Caco-2 (cell line): ENCODE measurements around the gene APEH. TPM values are rescaled to one million over a fixed set of nuclear protein-coding genes. Genes with fewer than 3 reads are reported as not detected.

ENCODE experiments used
- BruUV-seq: library from RNA; stranded (reverse); fragments of 400-500 nt; replicated peaks from 2 replicates; lab custom pipeline; 2021; lab: Mats Ljungman, UMichigan
- CTCF ChIA-PET: fragments of 300-600 bp; sonication (Branson Sonifier 250); formaldehyde crosslinking; loops from one replicate; lab custom pipeline; 2022; ENCODE audit warnings: antibody characterized with exemption; lab: Charles Lee
- POLR2A ChIA-PET: fragments of 300-600 bp; sonication (Branson Sonifier 250); formaldehyde crosslinking; loops from one replicate; lab custom pipeline; 2022; ENCODE audit warnings: antibody characterized with exemption; lab: Charles Lee
- DNase-seq, 2 experiments: peaks; one replicate each; pipeline versions ENCODE4 v3.0.0 to v3.0.0-alpha.2; 2020 to 2022
- H3K27me3 ChIP-seq: replicated peaks from 2 replicates; pipeline ENCODE4 v1.6.0; 2011; ENCODE audit warnings: low read length; ENCODE audit not compliant: control insufficient read depth, insufficient read depth
- H3K36me3 ChIP-seq: 2 replicates; pipeline ENCODE4 v1.5.1; 2011; ENCODE audit warnings: low read length; ENCODE audit not compliant: control insufficient read depth, insufficient read depth
- H3K4me1 ChIP-seq: fragments of 250-450 bp; sonication (Bioruptor Pico); 2 replicates; pipeline ENCODE4 v1.5.1; 2020; ENCODE audit warnings: mild to moderate bottlenecking
- H3K4me3 ChIP-seq: 2 replicates; pipeline ENCODE4 v1.5.1; 2011; ENCODE audit warnings: low read depth, mild to moderate bottlenecking, control low read depth, low read length
- H3K9me3 ChIP-seq: fragments of 250-450 bp; sonication (Bioruptor Pico); 2 replicates; pipeline ENCODE4 v1.5.1; 2020; ENCODE audit warnings: mild to moderate bottlenecking, moderate library complexity
- H3K27ac Mint-ChIP-seq: one replicate; pipeline ENCODE4 v1.8.0; 2022; ENCODE audit warnings: mixed read lengths; ENCODE audit not compliant: unreplicated experiment
- H3K27me3 Mint-ChIP-seq: one replicate; pipeline ENCODE4 v1.8.0; 2022; ENCODE audit warnings: mixed read lengths; ENCODE audit not compliant: insufficient read depth, unreplicated experiment
- H3K36me3 Mint-ChIP-seq: one replicate; pipeline ENCODE4 v1.8.0; 2022; ENCODE audit warnings: mild to moderate bottlenecking, mixed read lengths; ENCODE audit not compliant: insufficient read depth, unreplicated experiment
- H3K4me1 Mint-ChIP-seq: one replicate; pipeline ENCODE4 v1.8.0; 2022; ENCODE audit warnings: low read depth, mixed read lengths; ENCODE audit not compliant: unreplicated experiment
- H3K4me3 Mint-ChIP-seq: one replicate; pipeline ENCODE4 v1.8.0; 2022; ENCODE audit warnings: mild to moderate bottlenecking, moderate library complexity, mixed read lengths; ENCODE audit not compliant: unreplicated experiment
- H3K9me3 Mint-ChIP-seq: one replicate; pipeline ENCODE4 v1.8.0; 2022; ENCODE audit warnings: mixed read lengths; ENCODE audit not compliant: unreplicated experiment
- intact Hi-C: fragments of 100-400 bp; cut with micrococcal nuclease; formaldehyde crosslinking; loops from one replicate; pipeline ENCODE4 v1.10.0; 2022; ENCODE audit not compliant: unreplicated experiment
- total RNA-seq: library from RNA; stranded (reverse); gene quantifications from 2 replicates; pipeline ENCODE4 v1.2.3, GENCODE V29; 2022
- TF ChIP-seq, protein P1 (sequence below), 2 experiments: fragments of 200-600 bp in 1 of 2; IDR thresholded peaks; 1 replicate in 1 of 2; 2 replicates in 1 of 2; pipeline versions ENCODE4 v1.5.1 to v1.8.0; 2011 to 2022; ENCODE audit warnings: antibody characterized with exemption in 1 of 2, control low read depth in 1 of 2, inconsistent platforms in 1 of 2, low read depth in 1 of 2, low read length in 1 of 2, mild to moderate bottlenecking in 1 of 2, moderate library complexity in 1 of 2; ENCODE audit not compliant: insufficient read depth in 1 of 2, severe bottlenecking in 1 of 2, unreplicated experiment in 1 of 2

The APEH gene
- total RNA-seq, 1 experiment from 2014 or later, result 236 TPM

DNA sequence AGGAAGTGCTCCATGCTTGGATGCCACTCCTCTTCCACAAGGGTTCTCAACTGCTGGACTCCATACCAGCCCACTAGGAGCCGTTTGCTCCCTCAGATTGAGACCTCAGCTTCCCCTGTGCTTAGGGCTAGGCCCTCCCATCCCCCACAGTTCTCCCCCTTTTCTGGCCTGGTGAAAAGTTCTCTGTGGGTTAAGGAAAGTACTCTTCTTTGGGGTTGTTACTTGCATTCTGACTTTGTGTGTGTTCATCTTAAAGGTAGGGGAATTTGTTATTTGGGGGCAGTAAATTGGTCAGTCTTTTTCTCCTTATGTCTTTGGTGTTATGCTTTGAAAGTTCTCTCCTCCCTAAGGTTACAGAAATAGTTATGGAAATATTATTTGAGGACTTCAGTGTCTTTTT lies 24.0 kb upstream of the APEH start:
- no TSS peak for BruUV-seq
- peaks cover 6% of the 10 kb centered on the region for H3K36me3 Mint-ChIP-seq
- Histone ChIP-seq H3K9me3 (no peaks in the 10 kb centered on the region), H3K4me1 (no peaks in the 10 kb centered on the region), H3K27me3 (no peaks in the 10 kb centered on the region), H3K36me3 (no peaks in the 10 kb centered on the region), H3K4me3 (no peak overlapping the region)
- no peak for DNase-seq
- no peak overlapping the region for H3K27ac Mint-ChIP-seq
- H3K9me3 Mint-ChIP-seq, result no peaks in the 10 kb centered on the region
- no peak overlapping the region for H3K4me3 Mint-ChIP-seq
- no peaks in the 10 kb centered on the region for H3K4me1 Mint-ChIP-seq
- no peaks in the 10 kb centered on the region for H3K27me3 Mint-ChIP-seq
- ChIA-PET POLR2A (no interaction called here), CTCF (no interaction called here)
- TF ChIP-seq, protein P1, sequence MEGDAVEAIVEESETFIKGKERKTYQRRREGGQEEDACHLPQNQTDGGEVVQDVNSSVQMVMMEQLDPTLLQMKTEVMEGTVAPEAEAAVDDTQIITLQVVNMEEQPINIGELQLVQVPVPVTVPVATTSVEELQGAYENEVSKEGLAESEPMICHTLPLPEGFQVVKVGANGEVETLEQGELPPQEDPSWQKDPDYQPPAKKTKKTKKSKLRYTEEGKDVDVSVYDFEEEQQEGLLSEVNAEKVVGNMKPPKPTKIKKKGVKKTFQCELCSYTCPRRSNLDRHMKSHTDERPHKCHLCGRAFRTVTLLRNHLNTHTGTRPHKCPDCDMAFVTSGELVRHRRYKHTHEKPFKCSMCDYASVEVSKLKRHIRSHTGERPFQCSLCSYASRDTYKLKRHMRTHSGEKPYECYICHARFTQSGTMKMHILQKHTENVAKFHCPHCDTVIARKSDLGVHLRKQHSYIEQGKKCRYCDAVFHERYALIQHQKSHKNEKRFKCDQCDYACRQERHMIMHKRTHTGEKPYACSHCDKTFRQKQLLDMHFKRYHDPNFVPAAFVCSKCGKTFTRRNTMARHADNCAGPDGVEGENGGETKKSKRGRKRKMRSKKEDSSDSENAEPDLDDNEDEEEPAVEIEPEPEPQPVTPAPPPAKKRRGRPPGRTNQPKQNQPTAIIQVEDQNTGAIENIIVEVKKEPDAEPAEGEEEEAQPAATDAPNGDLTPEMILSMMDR (IDR thresholded peaks at IDR 0.05; ENCODE audit: insufficient read depth in 1 of 2, low read depth in 1 of 2, low read length in 1 of 2, severe bottlenecking in 1 of 2, unreplicated experiment in 1 of 2), result no peak
- intact Hi-C loops, result no loop called here

DNA sequence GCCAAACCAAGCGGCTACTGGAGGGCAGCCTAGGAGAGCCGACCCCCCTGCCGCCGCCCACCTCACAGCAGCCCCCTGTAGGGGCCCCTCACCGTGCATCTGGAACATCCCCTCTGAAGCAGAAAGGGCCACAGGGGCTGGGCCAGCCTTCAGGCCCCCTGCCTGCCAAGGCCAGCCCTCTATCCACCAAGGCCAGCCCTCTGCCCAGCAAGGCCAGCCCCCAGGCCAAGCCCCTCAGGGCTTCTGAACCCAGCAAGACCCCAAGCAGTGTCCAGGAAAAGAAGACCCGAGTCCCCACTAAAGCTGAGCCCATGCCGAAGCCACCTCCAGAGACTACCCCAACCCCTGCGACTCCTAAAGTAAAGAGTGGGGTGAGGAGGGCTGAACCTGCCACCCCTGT lies 23.5 kb upstream of the APEH start:
- Mint-ChIP-seq H3K27me3 (no peaks in the 10 kb centered on the region), H3K4me3 (no peak overlapping the region), H3K4me1 (no peaks in the 10 kb centered on the region), H3K27ac (no peak overlapping the region), H3K9me3 (no peaks in the 10 kb centered on the region), H3K36me3 (peaks cover 6% of the 10 kb centered on the region)
- Histone ChIP-seq H3K4me1 (no peaks in the 10 kb centered on the region), H3K9me3 (no peaks in the 10 kb centered on the region), H3K27me3 (no peaks in the 10 kb centered on the region), H3K4me3 (no peak overlapping the region), H3K36me3 (no peaks in the 10 kb centered on the region)
- BruUV-seq, result no TSS peak
- intact Hi-C loops, result no loop called here
- DNase-seq, result no peak
- ChIA-PET POLR2A (no interaction called here), CTCF (no interaction called here)
- TF ChIP-seq, protein P1 (IDR thresholded peaks at IDR 0.05; ENCODE audit: insufficient read depth in 1 of 2, low read depth in 1 of 2, low read length in 1 of 2, severe bottlenecking in 1 of 2, unreplicated experiment in 1 of 2), result no peak

DNA sequence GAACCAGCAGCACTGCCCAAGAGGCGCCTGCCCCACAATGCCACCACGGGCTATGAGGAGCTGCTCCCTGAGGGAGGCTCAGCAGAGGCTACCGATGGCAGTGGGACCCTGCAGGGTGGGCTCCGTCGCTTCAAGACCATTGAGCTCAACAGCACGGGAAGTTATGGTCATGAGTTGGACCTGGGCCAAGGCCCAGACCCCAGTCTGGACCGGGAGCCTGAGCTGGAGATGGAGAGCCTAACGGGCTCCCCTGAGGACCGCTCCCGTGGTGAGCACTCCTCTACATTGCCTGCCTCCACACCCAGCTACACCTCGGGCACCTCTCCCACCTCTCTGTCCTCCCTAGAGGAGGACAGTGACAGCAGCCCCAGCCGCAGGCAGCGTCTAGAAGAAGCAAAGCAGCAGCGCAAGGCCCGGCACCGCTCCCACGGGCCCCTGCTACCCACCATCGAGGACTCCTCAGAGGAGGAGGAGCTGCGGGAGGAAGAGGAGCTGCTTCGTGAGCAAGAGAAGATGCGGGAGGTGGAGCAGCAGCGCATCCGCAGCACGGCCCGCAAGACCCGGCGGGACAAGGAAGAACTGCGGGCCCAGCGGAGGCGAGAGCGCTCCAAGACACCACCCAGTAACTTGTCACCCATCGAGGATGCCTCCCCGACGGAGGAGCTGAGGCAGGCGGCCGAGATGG lies 21.8 kb upstream of the APEH start:
- H3K36me3 Mint-ChIP-seq, result peaks cover 3% of the 10 kb centered on the region
- H3K4me1 Mint-ChIP-seq, result no peaks in the 10 kb centered on the region
- H3K4me3 ChIP-seq, result no peak overlapping the region
- no peaks in the 10 kb centered on the region for H3K27me3 ChIP-seq
- H3K9me3 Mint-ChIP-seq, result no peaks in the 10 kb centered on the region
- no peaks in the 10 kb centered on the region for H3K9me3 ChIP-seq
- TF ChIP-seq, protein P1 (IDR thresholded peaks at IDR 0.05; ENCODE audit: insufficient read depth in 1 of 2, low read depth in 1 of 2, low read length in 1 of 2, severe bottlenecking in 1 of 2, unreplicated experiment in 1 of 2), result no peak
- H3K36me3 ChIP-seq, result no peaks in the 10 kb centered on the region
- BruUV-seq, result no TSS peak
- ChIA-PET POLR2A (no interaction called here), CTCF (interaction anchor here (0.5 to 1.0 kb wide), 3 partner anchors 12 to 110 kb away, joined by 3 to 8 read pairs (median 3); no protein-coding TSS in a partner anchor)
- no peak for DNase-seq
- no peaks in the 10 kb centered on the region for H3K27me3 Mint-ChIP-seq
- intact Hi-C loops, result no loop called here
- no peak overlapping the region for H3K4me3 Mint-ChIP-seq
- no peak overlapping the region for H3K27ac Mint-ChIP-seq
- H3K4me1 ChIP-seq, result no peaks in the 10 kb centered on the region
